Globus pallidus (tissue), 1 donor: Measurements from ENCODE around the gene SF3B2.
"Not testable (repeated sequence)": the region's sequence is repeated elsewhere in the genome, so short reads cannot be mapped to it uniquely, and the experiment has no call there.

Source experiments
- DNase-seq: peaks from one replicate; pipeline ENCODE4 v3.0.0-alpha.2; 2015; ENCODE audit warnings: low spot score

The SF3B2 gene

DNA sequence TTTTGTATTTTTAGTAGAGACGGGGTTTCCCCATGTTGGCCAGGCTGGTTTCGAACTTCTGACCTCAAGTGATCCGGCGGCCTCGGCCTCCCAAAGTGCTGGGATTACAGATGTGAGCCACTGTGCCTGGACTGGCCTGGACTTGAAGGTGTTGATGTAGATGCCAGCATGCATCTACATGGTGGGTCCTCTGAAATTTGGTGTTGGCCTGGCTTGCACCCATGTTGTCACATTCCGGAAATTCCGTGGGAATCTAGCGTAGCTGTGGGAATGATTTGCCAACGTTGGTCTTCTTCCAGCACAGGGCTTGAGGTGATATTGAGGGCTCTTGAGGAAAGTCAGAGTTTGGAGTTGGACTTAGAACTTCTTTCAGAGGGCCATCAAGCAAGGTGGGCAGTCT is 24.4 kb downstream of the SF3B2 start:
- DNase-seq: no peak

DNA sequence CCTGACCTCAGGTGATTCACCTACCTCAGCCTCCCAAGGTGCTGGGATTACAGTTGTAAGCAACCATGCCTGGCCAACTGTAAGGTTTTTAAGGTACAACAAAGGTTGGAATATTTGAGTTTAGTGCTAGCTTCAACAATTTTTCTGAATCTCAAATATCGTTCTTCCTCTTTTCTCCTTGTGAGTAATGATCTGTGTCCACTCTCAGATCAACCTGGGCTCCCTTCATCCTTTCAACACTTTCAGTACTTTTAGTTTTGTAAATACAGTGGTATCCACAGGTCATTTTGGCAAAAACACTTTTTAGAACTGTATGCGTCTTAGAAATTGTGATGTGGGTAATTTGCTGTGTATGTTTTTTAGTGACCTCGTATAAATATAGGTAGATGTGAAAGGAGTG is 25.8 kb downstream of the SF3B2 start:
- DNase-seq: no peak

DNA sequence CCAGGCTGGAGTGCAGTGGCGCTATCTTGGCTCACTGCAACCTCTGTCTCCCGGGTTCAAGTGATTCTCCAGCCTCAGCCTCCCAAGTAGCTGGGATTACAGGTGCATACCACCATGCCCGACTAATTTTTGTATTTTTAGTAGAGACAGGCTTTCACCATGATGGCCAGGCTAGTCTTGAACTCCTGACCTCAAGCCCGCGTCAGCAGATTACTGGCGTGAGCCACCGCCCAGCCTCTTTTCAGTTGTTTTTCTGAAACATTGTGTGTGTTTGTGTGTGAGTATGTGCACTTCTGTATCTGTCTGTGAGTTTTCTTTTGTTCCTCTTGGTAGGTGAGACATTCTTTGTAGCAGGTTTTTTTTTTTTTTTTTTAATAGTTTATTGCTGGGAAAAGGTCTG is 26.8 kb downstream of the SF3B2 start:
- not testable (repeated sequence) for DNase-seq

DNA sequence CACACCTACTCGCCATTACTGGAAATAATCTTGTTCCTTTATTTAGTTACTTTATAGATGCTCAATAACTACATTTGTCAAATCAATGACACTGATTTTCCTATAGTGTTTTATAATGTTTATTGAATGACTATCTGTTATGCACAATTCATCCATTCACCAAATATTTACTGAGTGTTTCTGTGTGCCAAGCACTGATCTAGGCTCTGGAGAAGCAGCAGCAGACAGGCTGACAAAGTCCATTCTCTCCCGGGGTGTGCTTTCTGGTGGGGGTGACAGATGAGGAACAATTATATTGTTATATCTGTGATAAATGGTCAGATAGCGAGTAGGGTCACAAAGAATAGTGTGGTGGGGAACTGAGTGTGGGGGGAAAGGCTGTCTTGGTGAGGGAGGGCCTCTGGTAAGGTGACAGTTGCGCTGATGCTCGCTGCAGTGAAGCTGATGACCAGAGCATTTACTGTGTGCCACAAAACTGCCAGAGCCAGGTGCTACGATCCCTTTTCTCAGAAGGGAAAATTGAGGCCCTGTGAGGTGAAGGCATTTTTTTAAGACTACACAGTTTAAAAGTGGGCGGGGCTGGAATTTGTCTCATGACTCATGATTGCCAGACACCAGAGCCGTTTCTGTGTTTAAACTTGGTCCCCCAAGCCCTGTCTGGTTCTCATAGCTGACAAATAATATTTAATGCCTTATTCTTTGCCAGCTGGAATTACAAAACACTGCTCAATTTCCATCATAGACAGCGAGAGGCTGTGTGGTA is 28.1 kb downstream of the SF3B2 start:
- no peak for DNase-seq

DNA sequence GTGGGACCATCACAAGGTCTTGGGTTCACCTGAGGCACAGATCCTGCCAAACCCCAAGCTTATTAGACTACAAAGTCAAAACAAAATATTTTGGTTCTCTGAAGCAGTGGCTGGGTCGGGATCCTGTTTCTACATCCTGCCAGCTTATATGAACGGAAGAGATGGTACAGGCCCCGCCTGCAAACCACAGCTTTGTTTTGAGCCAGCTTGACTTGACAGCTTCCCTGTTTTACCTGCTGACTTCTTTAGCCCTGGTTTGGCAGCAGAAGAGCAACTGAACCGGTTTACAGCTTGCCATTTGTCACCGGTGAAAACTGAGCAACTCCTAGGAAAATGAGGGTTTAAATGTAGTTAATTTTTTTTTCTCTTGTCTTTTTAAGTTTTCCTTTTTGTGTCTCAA is 29.3 kb downstream of the SF3B2 start:
- peak; percentile 40 for DNase-seq

DNA sequence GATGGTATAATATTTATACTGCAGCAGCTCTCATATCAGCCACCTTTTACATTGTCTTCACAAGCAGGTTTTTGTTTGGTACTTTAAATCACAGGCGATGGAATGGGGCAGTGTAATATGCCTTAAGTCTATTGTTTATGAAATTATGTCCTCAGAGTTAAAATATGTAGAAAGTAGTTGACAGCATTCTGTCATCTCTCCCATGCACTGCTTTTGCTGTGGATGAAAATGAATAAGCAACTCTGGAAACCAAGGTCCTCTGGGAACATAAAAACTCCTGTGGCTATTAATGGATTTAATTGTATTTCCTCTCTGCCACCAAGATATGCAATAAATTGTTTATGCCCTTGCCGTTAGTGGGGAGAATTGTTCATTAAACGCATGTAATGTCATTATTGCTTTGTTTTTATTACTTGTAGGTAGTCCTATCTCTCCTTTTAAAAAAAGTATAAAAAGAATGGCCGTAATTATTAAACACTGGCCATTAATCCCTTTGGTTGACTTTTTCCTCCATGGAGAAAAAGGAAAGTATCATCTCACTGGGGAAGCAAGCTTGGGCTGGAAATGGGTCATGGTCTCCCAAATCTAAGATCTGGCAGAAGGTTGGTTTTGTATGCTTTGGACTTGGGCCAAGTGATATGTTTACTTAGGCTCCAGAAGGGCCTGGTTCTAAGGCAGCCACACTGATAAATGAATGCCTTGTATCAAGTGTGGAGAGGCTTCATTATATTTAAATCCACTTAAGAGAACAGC is 31.0 kb downstream of the SF3B2 start:
- no peak for DNase-seq

DNA sequence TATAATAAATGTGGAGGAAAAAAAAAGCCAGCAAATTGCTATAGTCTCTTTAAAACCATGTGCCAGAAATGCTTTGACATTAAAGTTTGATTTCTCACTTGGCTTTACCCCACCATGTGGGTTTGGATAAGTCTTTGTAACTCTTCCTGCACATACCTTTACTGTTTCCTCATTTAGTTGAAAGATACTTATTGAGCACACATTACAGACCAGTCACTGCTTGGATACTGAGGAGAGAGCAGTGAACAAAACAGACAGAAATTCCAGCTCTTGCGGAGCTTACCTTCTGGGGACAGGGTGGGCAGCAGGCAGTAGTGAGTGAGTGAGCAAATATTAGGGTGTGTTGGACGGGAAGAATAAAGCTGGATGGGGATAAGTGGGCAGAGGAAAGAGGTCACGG is 31.6 kb downstream of the SF3B2 start:
- DNase-seq: no peak

DNA sequence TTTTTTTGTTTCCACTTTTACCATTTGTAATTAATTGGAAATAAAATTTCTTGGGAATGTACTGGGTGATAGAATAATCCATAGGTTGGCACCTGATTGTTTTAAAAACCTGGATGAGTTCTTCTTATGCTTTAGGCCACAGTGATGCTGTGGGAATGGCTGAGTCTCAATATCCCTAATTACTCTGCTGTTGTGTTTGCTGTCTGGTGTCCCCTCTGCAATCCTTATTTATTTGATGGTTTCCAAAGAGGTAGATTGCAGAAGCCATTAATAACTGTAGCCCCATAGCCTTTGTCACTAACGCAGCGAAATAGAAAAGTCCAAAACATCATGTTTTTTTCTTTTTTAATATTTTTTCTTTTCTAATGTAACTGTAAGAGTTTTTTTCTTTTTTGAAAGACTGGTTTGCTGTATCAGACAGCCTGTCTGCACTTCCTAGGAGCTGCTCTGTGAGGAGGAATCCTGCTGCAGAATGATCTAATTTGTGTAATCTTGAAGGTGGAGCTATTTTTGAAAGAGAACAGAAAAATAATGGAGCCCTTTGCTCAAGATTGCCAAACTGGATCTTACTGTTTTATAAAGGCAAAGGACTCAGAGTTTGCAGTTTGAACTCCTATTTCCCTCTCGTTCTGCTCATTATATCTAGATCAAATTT is 32.8 kb downstream of the SF3B2 start:
- DNase-seq: no peak

DNA sequence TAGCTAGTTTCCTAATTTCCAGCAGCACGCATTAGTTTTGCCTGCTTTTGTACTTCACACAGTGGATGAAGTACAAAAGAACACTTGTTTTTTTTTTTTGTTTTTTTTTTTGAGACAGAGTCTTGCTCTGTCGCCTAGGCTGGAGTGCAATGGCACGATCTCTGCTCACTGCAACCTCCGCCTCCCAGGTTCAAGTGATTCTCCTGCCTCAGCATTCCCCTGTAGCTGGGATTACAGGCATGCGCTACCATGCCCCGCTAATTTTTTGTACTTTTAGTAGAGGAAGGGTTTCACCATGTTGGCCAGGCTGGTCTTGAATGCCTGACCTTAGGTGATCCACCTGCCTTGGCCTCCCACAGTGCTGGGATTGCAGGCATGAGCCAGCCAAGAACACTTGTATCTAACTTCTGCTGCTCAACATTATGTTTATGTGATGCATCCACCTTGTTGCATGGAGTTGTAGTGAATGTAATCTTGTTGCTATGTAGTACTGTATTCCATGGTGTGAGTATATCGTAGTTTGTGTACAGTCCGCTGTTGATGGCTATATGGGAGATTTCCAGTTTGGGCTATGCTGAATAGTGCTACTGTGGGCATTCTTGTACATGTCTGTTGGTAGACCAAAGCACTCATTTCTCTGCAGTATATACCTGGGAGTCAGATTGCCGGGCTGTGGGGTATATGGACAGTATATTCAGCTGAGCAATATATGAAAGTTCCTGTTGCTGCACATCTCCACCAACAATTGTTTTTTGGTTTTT is 35.2 kb downstream of the SF3B2 start:
- DNase-seq: no peak

DNA sequence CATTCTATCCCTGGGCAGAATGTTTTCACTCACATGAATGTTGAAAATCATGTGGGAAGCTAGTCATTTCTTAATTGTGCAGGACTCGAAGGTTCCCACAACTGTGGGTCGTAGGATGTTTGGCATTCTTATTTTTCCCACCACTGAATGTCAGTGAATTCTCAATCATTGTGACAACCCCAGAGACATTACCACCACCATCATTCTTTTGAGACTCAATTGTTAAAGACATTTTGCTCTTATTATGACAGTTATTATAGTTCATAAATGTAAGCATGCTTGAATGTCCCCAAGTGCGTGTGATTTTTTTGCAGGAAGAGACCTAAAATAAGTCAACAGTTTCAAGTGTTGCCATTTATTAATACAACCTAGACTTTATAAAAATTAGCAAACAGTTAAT is 36.9 kb downstream of the SF3B2 start:
- DNase-seq: no peak

DNA sequence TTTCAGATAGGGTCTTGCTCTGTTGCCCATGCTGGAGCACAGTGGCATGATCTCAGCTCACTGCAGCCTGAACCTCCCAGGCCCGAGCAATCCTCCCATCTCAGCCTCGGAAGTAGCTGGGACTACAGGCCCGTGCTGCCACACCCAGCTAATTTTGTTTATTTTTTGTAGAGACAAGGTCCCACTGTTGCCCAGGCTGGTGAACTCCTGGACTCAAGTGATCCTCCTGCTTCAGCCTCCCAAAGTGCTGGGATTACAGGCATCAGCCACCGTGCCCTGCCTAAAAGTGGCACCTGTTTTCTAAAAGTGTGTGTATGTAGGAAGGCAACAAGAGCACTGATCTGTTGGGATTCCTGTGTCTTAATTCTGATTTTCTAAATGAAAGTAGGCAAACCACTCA is 38.1 kb downstream of the SF3B2 start:
- DNase-seq: no peak

DNA sequence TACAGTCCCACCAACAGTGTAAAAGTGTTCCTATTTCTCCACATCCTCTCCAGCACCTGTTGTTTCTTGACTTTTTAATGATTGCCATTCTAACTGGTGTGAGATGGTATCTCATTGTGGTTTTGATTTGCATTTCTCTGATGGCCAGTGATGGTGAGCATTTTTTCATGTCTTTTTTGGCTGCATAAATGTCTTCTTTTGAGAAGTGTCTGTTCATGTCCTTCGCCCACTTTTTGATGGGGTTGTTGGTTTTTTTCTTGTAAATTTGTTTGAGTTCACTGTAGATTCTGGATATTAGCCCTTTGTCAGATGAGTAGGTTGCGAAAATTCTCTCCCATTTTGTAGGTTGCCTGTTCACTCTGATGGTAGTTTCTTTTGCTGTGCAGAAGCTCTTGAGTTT is 40.0 kb downstream of the SF3B2 start:
- DNase-seq: not testable (repeated sequence)

DNA sequence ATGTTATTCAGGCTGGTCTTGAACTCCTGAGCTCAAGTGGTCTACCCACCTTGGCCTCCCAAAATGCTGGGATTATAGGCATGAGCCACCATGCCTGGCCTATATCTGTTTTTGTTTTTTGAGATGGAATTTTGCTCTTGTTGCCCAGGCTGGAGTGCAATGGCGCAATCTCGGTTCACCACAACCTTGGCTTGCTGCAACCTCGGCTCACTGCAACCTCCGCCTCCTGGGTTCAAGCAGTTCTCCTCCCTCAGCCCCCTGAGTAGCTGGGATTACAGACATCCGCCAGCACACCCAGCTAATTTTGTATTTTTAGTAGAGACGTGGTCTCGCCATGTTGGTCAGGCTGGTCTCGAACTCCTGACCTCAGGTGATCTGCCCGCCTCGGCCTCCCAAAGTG is 47.6 kb downstream of the SF3B2 start:
- DNase-seq: not testable (repeated sequence)

DNA sequence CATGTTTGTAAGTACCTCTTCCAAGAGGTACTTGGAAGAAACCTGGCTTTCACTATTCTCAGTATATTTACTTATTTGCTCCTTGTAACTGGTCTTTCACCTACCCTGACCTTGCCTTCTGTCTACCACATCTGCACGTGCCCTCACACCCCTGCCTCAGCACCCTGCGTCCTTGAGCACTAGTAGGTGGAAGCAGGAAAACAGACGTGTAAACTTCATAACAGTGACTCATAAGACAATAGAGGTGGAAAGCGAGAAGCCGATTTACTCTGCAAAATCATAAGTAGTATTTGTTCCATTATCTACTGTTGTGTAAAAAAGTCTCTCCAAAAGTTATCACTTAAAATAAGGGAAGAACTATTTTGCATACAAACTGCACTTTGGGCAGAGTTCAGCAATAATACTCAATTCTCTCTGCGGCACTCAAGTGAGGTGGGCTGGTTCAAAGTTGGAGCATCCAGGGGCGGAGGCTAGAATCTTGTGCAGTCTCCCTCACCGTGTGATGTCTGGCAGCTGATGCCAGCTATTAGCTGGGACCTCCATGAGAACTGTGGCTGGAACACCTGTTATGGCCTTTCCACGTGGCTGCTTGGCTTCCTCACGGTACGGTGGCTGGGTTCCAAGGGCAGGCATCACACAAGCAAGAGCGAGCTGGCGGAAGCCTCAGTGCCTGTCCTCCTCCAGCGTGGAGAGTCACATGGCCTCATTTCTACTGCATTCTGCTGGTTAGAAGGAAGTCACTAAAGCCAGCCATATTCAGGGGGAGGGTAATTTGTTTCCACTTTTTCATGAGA is 48.3 kb downstream of the SF3B2 start:
- peak; percentile 60 for DNase-seq

DNA sequence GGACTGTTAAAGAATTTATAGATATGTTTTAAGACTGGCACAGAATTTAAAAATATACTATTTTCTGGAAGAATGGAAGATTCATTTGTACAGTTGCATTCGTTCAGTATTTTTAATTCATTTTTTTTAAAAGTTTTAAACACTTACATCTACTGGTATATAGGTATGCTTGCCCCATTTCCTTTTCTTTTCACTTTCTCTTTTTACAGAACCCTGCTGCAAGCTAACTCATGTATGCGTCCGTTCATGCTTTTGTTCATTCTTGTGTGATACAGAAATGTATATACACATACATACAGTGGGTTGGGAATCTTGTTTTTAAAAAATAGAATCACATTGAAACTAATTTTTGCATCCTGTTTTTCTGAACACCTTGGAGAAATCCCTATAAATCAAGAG is 48.9 kb downstream of the SF3B2 start:
- no peak for DNase-seq

DNA sequence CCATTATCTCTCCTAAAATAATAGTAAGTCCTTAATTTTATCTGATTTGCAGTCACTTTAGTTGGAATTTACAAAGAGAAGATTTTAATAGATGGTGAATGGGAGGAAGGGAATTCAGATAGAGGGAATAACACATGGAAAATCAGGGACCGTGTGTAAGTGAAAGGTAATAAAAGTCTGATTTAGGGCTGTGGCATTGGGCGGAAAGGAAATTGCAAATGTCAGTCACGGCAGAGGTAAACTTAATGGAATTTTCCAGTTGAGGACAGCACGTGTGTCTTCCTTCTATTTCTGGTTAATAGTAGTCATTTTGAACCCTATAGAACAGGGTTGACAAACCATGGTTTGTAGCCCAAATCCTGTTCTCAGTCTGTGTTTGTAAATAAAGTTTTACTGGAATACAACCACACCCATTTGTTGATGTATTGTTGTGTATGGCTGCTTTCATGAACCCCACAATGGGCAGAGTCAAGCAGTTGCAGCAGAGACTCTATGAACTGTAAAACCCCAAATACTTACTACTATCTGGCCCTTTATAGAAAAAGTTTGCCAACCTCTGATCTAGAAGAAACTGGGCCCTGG is 52.0 kb downstream of the SF3B2 start:
- no peak for DNase-seq

DNA sequence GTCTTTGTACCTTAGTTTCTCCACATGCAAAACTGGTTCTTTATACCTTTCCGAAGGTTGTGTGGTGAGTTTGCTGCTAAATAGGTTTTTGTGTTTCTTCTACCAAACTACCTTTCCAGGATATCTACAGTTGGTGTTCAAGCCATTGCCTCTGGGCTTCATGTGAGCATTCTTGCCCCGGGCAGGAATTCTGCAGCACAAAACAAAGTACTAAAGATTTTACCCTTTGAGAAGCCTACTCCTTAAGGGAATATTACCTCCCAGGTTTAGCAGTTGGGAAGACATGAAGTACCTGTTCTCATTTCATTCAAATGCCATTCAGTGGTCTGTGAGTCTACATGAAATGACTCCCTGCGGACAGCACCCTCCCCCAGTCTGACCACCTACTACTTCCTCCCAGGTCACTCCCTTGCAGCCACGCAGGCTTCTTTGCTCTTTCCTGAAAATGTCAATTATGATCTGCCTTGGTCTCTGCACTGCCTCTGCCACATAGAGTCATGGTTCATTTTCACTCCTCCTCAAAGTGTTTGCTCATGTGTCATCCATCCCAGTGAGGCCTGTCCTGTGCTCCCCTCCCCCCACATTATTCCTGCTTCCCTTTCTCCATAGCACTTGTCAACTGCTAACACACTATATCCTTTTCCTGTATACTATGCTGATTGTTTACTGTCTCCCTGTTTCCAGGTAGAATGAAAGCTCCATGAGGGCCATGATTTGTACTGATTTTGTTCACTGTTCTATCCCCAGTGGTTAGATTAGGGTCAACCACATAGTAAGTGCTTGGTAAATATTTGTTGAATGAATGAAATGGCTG is 54.8 kb downstream of the SF3B2 start:
- DNase-seq: no peak

DNA sequence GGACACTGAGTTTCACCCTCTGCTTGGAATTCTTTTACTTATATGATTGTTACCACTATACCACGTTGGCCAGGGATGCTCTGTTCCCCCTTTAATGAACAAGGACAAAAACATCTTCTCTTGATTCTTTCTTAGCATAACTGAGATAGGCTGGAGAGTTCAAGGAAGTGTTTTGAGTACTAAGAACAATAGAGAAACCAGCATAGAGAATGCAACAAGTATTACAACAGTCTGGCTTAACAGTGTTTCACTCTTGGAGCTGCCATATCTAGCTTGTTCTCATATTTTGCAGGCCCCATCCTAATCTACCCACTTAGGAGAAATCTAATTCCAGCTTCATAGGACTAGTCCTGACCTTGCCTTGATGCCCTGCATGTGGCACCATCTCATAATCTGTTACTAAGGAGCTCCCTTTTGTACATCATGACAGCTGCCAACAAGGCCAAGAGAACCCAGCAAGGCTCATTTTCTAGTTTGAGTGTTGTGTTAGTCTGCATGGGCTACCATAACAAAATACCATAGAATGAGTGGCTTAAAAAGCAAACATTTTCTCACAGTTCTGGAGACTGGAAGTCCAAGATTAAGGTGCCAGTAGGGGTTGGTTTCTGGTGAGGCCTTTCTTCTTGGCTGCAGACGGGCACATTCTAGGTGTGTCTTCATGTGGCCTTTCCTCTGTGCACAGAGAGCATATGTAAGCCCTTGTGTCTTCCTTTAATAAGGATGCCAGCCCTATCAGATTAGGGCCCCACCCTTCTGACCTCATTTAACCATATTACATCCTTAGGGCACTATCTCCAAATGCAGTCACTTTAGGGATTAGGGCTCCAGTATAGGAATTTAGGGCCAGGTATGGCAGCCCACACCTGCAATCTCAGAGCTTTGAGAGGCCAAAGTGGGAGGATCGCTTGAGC is 55.7 kb downstream of the SF3B2 start:
- DNase-seq: no peak

DNA sequence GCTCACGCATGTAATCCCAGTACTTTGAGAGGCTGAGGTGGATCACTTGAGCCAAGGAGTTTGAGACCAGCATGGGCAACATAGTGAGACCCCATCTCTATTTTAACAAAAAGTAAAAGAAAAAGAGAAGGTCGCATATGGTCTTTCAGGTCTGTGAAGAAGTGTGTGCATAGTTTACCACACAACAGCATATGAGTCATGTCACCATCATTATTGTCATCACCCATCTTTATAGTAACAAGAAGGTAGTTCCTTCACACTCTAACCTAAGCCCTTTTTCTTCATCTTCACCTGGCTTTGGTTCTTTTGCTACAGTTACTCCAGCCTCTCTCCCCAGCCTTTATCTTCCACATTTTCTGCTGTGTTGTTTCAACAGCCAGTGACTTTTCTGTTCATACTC is 57.1 kb downstream of the SF3B2 start:
- no peak for DNase-seq
